Activated naive CD8-positive, alpha-beta T cell treated with anti-CD3 and anti-CD28 coated beads, Interleukin-2, amount 10 ng/mL, durations not matched to agents 7 days and 5 days (primary cell): ENCODE results near the gene L1CAM. TPM values are rescaled to one million over a fixed set of nuclear protein-coding genes. Genes with fewer than 3 reads are reported as not detected.

Experiments
- ATAC-seq: fragments of 150-1000 bp; cut with Tn5 transposase; one replicate; pipeline ENCODE4 v1.10.0; 2021; ENCODE audit warnings: low read depth, moderate library complexity
- POLR2A ChIA-PET: fragments of 350-600 bp; sonication (Branson Sonifier 250); formaldehyde crosslinking; loops from one replicate; lab custom pipeline; 2021; ENCODE audit warnings: antibody characterized with exemption; lab: Charles Lee
- DNase-seq: peaks from one replicate; pipeline ENCODE4 v3.0.0; 2021
- H3K27ac Mint-ChIP-seq: one replicate; pipeline ENCODE4 v1.8.0; 2022; ENCODE audit warnings: mild to moderate bottlenecking, mixed read lengths
- H3K27me3 Mint-ChIP-seq: one replicate; pipeline ENCODE4 v1.8.0; 2022; ENCODE audit warnings: mild to moderate bottlenecking, moderate library complexity, mixed read lengths
- H3K36me3 Mint-ChIP-seq: one replicate; pipeline ENCODE4 v1.8.0; 2021; ENCODE audit warnings: mild to moderate bottlenecking, mixed read lengths
- H3K4me1 Mint-ChIP-seq: one replicate; pipeline ENCODE4 v1.8.0; 2021; ENCODE audit warnings: mixed read lengths
- H3K4me3 Mint-ChIP-seq: one replicate; pipeline ENCODE4 v1.8.0; 2022; ENCODE audit warnings: mild to moderate bottlenecking, moderate library complexity, mixed read lengths
- H3K9me3 Mint-ChIP-seq: one replicate; pipeline ENCODE4 v1.8.0; 2021; ENCODE audit warnings: mixed read lengths
- total RNA-seq, 2 experiments: library from RNA; stranded (reverse); gene quantifications; one replicate each; pipeline ENCODE4 v1.2.3, GENCODE V29; 2021

L1CAM gene
- total RNA-seq, 2 experiments from 2014 or later = 4.5 to 7.2 TPM

GRCh38 chrX:153907456-153907855 is 21.5 kb upstream of the L1CAM start:
- ATAC-seq (no peak), DNase-seq (no peak)
- H3K36me3 Mint-ChIP-seq = peaks cover 5% of the 10 kb centered on the region
- no peak overlapping the region for H3K27ac Mint-ChIP-seq
- POLR2A ChIA-PET = interaction anchor here (0.8 to 2.4 kb wide), 4 partner anchors 16 to 42 kb away, joined by 3 to 16 read pairs (median 6); no protein-coding TSS in a partner anchor
- peaks cover 19% of the 10 kb centered on the region for H3K4me1 Mint-ChIP-seq
- H3K4me3 Mint-ChIP-seq = no peak overlapping the region
- H3K27me3 Mint-ChIP-seq = no peaks in the 10 kb centered on the region
- H3K9me3 Mint-ChIP-seq = no peaks in the 10 kb centered on the region

- POLR2A ChIA-PET = interaction anchor here (0.7 to 2.4 kb wide), 5 partner anchors 15 to 43 kb away, joined by 3 to 16 read pairs (median 3); no protein-coding TSS in a partner anchor
- Mint-ChIP-seq H3K27ac (peak overlapping the region; percentile 51), H3K4me1 (peaks cover 25% of the 10 kb centered on the region), H3K36me3 (no peaks in the 10 kb centered on the region), H3K4me3 (no peak overlapping the region), H3K27me3 (no peaks in the 10 kb centered on the region), H3K9me3 (no peaks in the 10 kb centered on the region)
- DNase-seq = no peak
- ATAC-seq = peak; percentile 35
Measured at GRCh38 chrX:153906126-153906917, 20.3 kb upstream of the L1CAM start.

DNA sequence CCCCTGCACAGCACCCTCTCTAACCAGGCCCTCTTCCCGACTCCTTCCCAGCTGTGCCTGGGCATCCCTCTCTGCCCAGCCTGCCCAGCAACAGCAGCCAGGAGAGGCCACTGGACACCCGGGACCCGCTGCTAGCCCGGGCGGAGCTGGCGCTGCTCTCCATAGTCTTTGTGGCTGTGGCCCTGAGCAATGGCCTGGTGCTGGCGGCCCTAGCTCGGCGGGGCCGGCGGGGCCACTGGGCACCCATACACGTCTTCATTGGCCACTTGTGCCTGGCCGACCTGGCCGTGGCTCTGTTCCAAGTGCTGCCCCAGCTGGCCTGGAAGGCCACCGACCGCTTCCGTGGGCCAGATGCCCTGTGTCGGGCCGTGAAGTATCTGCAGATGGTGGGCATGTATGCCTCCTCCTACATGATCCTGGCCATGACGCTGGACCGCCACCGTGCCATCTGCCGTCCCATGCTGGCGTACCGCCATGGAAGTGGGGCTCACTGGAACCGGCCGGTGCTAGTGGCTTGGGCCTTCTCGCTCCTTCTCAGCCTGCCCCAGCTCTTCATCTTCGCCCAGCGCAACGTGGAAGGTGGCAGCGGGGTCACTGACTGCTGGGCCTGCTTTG is 19.6 kb upstream of the L1CAM start:
- DNase-seq (no peak), ATAC-seq (no peak)
- no peaks in the 10 kb centered on the region for H3K9me3 Mint-ChIP-seq
- no peaks in the 10 kb centered on the region for H3K27me3 Mint-ChIP-seq
- H3K27ac Mint-ChIP-seq = no peak overlapping the region
- H3K4me1 Mint-ChIP-seq = peaks cover 29% of the 10 kb centered on the region
- H3K36me3 Mint-ChIP-seq = no peaks in the 10 kb centered on the region
- POLR2A ChIA-PET = interaction anchor here (2.2 to 2.4 kb wide), 2 partner anchors 18 to 22 kb away, joined by 10 to 16 read pairs; no protein-coding TSS in a partner anchor
- H3K4me3 Mint-ChIP-seq = no peak overlapping the region

GRCh38 chrX:153903991-153904957 is 18.3 kb upstream of the L1CAM start, which contains the start of gene AVPR2:
Gene AVPR2, plus strand, starts transcription at chrX:153904673. Its CDS starts 473 bp downstream, at chrX:153905146.
- H3K9me3 Mint-ChIP-seq = no peaks in the 10 kb centered on the region
- POLR2A ChIA-PET = no interaction called here
- H3K36me3 Mint-ChIP-seq = no peaks in the 10 kb centered on the region
- H3K27ac Mint-ChIP-seq = peak within 1 kb of the TSS; percentile 82
- DNase-seq (no peak), ATAC-seq (peak; percentile 17)
- H3K27me3 Mint-ChIP-seq = no peaks in the 10 kb centered on the region
- H3K4me3 Mint-ChIP-seq = peak within 1 kb of the TSS; percentile 28
- H3K4me1 Mint-ChIP-seq = peaks cover 30% of the 10 kb centered on the region

DNA sequence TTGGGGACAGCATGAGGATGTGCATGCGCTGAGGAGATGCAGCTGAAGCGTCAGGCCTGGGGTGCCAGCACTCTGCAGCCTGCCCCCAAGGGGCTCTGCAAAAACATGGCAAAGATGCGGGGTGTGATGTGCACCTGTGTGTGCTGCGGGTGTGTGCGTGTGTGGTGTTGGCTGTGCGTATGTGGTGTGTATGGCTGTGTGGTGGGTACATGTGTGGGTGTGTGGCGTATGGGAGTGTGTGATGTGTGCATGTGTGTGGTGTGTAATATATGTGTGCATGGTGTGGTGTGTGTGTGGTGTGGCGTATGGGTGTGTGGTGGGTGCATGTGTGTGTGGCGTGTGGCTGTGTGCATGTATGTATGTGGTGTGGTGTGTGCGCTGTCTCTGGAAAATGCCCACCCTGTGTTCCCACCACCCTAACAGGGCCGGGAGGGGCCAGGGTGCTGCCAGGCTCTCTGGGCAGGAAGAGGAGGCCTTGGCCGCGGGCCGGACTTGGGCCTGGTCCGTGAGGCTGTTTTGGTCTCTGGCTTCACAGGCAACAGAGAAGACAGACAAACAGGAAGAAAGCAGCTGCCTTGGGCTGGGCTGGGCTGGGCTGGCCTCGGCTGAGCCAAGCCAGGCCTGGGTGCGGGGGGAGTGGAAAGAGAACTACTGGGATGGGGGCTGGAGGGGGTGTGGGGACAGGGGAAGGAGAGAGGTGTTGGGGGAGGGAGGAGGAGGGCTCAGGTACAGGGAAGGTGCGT is 17.4 kb upstream of the L1CAM start:
- H3K36me3 Mint-ChIP-seq = no peaks in the 10 kb centered on the region
- no peak for ATAC-seq
- peak overlapping the region; percentile 82 for H3K27ac Mint-ChIP-seq
- POLR2A ChIA-PET = no interaction called here
- H3K27me3 Mint-ChIP-seq = peaks cover 4% of the 10 kb centered on the region
- peak overlapping the region; percentile 57 for H3K4me3 Mint-ChIP-seq
- peaks cover 29% of the 10 kb centered on the region for H3K4me1 Mint-ChIP-seq
- H3K9me3 Mint-ChIP-seq = peaks cover under 1% of the 10 kb centered on the region
- DNase-seq = no peak

GRCh38 chrX:153902385-153902784 is 16.4 kb upstream of the L1CAM start:
- POLR2A ChIA-PET = no interaction called here
- peaks cover 29% of the 10 kb centered on the region for H3K4me1 Mint-ChIP-seq
- no peak overlapping the region for H3K27ac Mint-ChIP-seq
- DNase-seq = no peak
- H3K4me3 Mint-ChIP-seq = no peak overlapping the region
- peaks cover 1% of the 10 kb centered on the region for H3K9me3 Mint-ChIP-seq
- peaks cover 8% of the 10 kb centered on the region for H3K27me3 Mint-ChIP-seq
- ATAC-seq = no peak
- H3K36me3 Mint-ChIP-seq = no peaks in the 10 kb centered on the region

DNA sequence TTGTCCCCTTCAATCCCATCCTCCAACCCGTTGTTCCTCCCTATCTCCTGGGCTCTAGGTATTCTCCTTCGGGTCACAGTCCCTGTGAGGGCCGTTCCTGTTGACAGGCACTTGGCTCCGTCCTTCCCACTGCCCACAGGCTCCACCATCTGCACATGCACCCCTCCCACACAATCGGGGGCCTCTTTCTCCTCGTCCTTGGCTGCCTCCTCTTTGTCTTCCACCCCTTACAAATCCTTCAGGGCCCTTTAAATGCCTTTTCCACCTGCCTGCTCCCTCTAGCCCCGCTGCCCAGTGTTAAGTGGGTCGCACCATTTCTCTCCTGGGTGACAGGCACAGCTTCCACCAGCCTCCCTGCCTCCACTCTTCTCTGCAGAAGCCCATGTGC is 15.8 kb upstream of the L1CAM start:
- ATAC-seq (no peak), DNase-seq (no peak)
- POLR2A ChIA-PET = interaction anchor here (0.9 kb wide), 1 partner anchor 24 kb away, joined by 3 read pairs; no protein-coding TSS in a partner anchor
- Mint-ChIP-seq H3K4me1 (peaks cover 27% of the 10 kb centered on the region), H3K27ac (peak overlapping the region; percentile 73), H3K4me3 (peak overlapping the region; percentile 71), H3K27me3 (peaks cover 8% of the 10 kb centered on the region), H3K9me3 (peaks cover 1% of the 10 kb centered on the region), H3K36me3 (no peaks in the 10 kb centered on the region)

DNA sequence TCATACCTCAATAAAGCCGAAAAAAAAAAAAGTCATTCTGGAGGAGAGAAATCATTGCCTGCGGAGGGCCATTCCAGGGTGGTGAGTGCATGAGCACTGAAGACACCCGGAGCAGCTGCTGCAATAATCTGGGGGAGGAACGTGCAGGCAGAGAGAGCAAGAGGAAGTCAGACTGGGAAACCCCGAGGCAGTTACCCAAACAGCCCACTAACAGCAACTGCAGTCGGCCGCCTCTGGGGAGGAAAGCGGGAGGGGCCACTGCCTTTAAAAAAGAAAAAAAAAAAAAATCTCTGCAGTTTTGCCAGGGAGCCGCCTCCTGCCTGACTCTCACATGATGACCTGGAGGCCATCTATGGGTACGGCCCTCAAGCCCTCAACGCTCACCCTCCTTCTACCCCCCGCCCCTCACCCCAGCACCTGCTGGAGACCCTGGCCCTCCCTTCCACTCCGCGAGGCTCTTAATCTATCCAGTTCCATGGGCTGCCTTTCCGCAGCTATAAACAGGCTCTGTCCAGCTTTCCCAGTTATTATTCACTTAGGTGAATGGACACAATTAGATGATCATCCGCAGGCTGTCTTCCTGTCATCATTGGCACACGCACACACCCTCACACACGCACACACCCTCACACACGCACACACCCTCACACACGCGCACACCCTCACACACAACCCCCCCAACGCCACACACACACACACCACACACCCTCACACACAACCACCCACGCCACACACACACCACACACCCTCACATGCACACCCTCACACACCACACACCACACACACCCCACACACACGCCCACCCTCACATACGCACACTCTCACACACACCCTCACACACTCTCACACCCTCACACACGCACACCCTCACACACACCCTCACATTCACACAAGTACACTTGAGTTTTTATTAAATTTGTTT is 15.1 kb upstream of the L1CAM start:
- peaks cover 1% of the 10 kb centered on the region for H3K9me3 Mint-ChIP-seq
- peak; percentile 78 for ATAC-seq
- H3K4me1 Mint-ChIP-seq = peaks cover 24% of the 10 kb centered on the region
- no peaks in the 10 kb centered on the region for H3K36me3 Mint-ChIP-seq
- peak overlapping the region; percentile 71 for H3K4me3 Mint-ChIP-seq
- POLR2A ChIA-PET = interaction anchor here (0.6 to 1.0 kb wide), 4 partner anchors 14 to 142 kb away, joined by 3 read pairs; no protein-coding TSS in a partner anchor
- no peak for DNase-seq
- peak overlapping the region; percentile 73 for H3K27ac Mint-ChIP-seq
- H3K27me3 Mint-ChIP-seq = peaks cover 8% of the 10 kb centered on the region

- H3K9me3 Mint-ChIP-seq = peaks cover 1% of the 10 kb centered on the region
Measured at GRCh38 chrX:153897899-153898298, 11.9 kb upstream of the L1CAM start.

DNA sequence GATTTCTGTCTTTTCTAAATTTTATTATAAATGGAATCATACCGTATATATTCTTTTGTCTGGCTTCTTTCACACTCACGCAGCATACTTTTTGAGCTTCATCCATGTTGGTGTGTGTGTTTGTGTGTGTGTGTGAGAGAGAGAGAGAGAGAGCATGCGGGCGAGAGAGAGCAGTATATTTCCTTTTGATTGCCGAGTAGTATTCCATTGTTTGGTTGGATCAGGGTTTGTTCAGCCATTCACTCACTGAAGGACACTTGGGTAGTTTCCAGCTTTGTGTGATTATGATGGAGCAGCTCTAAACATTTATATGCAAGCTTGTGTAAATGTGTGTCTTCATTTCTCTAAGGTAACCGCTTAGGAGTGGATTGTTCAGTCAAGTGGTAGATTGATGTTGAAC is 3.1 kb upstream of the L1CAM start:
- Mint-ChIP-seq H3K4me3 (no peak overlapping the region), H3K9me3 (no peaks in the 10 kb centered on the region), H3K4me1 (no peaks in the 10 kb centered on the region), H3K27ac (no peak overlapping the region), H3K36me3 (no peaks in the 10 kb centered on the region), H3K27me3 (peaks cover 30% of the 10 kb centered on the region)
- POLR2A ChIA-PET = no interaction called here
- DNase-seq (no peak), ATAC-seq (no peak)

More at GRCh38 chrX:153897899-153898298, 11.9 kb upstream of the L1CAM start:
- peaks cover 13% of the 10 kb centered on the region for H3K27me3 Mint-ChIP-seq
- DNase-seq = no peak
- peaks cover 14% of the 10 kb centered on the region for H3K4me1 Mint-ChIP-seq
- no peak overlapping the region for H3K27ac Mint-ChIP-seq
- POLR2A ChIA-PET = interaction anchor here (0.7 kb wide), 2 partner anchors 11 to 278 kb away, joined by 3 to 7 read pairs; no protein-coding TSS in a partner anchor
- H3K4me3 Mint-ChIP-seq = no peak overlapping the region
- no peaks in the 10 kb centered on the region for H3K36me3 Mint-ChIP-seq
- no peak for ATAC-seq

GRCh38 chrX:153888344-153888743 is 2.4 kb upstream of the L1CAM start:
- ATAC-seq (no peak), DNase-seq (no peak)
- POLR2A ChIA-PET = no interaction called here
- H3K4me3 Mint-ChIP-seq = no peak overlapping the region
- no peak overlapping the region for H3K27ac Mint-ChIP-seq
- no peaks in the 10 kb centered on the region for H3K36me3 Mint-ChIP-seq
- H3K9me3 Mint-ChIP-seq = no peaks in the 10 kb centered on the region
- peaks cover 30% of the 10 kb centered on the region for H3K27me3 Mint-ChIP-seq
- no peaks in the 10 kb centered on the region for H3K4me1 Mint-ChIP-seq
